Kidney glomerular epithelial cell (primary cell): ENCODE data around the gene TGFBI.

Experiments used
- DNase-seq: peaks from one replicate; lab custom pipeline; 2025; lab: John Stamatoyannopoulos, UW

The TGFBI gene

DNA sequence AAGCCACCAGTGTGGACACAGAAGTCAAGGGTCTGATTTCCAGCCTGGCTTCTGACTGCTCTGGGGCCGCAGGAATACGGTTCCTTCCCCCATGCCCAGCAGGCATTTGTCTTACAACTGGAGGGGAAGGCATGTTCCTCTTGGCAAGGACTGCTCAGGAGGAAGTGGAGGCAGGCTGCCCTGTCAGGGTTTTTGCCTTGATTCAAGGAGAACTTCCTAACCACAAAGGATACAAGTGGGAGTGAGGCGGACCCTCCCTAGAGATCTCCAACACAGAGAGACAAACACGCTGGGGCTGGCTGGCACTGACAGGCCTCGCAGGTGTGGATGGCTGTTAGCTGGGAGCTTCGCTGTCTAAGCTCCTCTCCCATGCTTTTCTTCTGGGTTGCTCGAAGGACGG, 19.1 kb downstream of the TGFBI start:
- no peak for DNase-seq

DNA sequence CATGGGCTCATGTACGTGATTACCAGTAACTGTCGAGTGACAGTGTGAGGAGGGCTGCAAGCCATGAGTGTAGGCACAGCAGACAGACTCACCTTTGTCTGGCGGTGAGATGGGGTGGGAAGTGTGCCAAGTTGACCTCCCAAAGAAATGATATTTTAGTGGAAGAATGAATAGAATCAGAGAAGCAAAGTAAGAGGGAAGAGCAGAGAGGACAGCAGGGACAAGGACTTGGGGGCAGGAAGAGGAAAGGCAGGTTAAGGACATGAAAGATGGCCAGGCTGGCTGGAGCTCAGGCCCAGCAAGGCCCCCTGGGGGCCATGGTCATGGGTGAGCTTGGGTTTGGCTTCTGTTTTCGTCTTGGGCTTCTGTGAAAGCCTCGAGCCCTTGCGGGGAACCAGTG, 20.2 kb downstream of the TGFBI start:
- no peak for DNase-seq

DNA sequence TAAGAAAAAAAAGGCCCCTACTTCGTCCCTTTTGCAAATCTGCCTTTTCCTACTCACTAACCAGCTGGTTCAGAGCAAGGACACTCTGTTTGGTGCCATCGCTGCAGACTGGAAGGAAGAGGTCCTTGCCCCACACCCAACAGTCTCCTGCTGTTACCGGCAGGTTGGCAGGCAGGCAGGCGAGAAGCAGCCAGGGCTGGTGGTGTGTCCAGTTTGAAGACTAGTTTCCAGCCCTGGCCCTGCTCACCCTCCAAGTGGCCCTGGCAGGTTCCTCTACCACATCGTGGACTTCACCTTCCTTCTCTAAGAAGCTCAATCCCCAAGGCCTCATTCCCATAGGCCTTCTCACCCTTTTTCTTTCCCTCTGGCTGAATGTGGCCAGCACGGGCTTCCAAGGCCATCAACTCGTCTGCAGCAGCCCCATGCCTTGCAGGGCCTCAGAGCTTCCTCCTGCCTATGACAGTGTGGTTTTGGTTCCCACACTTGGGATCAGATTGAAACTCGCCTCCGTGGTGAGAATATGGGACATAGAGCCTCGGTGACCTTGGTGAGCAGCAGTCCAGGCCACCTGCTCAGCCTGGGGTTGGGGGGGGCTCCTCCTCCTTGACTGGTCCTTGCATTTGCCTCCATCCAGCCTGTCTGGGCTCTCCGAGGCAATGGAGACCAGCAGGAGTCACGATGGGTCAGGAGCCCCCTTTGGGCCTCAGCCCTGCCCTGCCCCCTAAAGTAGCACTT, 22.9 kb downstream of the TGFBI start:
- DNase-seq = no peak

DNA sequence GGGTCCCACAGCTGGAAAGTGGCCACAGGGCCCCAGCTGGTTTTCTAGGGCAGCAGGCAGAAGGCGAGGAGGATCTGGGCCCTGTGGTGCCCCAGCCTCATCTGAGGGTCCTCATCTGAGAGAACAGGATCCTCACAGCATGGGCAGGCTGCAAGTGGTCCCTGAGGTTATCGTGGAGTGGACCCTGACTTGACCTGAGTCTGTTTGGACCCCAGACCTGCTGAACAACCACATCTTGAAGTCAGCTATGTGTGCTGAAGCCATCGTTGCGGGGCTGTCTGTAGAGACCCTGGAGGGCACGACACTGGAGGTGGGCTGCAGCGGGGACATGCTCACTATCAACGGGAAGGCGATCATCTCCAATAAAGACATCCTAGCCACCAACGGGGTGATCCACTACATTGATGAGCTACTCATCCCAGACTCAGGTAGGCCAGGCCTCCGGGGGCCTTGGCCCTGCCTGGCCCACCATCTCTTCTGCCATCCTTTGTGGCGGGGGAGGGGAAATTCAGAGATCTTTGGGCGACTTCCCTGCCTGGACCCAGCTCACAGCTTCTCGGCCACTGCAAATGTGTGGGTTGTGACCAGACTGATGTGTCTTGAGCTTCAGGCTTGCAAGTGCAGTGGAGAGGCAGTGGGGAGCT, 24.0 kb downstream of the TGFBI start:
- DNase-seq = no peak

DNA sequence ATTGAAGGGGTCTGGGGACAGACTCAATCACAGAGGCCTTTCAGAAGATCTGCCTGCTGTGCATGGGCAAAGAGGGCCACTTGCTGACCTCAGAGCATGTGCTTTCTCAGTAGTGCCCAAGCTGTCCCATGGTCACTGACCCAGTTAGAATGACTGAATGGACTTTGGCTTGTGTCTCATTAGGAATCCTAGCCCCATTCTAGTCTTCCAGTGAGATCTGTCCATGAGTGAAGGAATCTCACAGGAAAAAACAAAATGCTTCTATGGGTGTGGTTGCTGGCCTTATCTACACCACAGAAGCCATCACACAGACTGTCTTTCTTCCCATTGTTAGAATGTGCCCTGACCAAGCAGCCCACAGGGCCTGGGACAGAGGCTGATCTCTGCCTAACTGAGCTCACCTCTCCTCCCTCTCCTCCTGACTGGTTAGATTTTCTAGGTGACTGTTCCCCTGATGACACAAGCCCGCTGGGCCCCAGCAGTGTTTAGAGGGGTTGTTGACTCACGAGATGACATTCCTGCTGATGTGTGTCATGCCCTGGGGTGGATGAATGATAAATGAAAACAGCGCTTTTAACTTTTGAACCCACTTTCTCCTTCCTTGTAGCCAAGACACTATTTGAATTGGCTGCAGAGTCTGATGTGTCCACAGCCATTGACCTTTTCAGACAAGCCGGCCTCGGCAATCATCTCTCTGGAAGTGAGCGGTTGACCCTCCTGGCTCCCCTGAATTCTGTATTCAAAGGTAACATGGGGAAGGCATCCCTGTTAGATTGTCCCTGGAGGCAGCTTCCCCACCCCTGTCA, 24.8 kb downstream of the TGFBI start:
- peak; percentile 96 for DNase-seq

DNA sequence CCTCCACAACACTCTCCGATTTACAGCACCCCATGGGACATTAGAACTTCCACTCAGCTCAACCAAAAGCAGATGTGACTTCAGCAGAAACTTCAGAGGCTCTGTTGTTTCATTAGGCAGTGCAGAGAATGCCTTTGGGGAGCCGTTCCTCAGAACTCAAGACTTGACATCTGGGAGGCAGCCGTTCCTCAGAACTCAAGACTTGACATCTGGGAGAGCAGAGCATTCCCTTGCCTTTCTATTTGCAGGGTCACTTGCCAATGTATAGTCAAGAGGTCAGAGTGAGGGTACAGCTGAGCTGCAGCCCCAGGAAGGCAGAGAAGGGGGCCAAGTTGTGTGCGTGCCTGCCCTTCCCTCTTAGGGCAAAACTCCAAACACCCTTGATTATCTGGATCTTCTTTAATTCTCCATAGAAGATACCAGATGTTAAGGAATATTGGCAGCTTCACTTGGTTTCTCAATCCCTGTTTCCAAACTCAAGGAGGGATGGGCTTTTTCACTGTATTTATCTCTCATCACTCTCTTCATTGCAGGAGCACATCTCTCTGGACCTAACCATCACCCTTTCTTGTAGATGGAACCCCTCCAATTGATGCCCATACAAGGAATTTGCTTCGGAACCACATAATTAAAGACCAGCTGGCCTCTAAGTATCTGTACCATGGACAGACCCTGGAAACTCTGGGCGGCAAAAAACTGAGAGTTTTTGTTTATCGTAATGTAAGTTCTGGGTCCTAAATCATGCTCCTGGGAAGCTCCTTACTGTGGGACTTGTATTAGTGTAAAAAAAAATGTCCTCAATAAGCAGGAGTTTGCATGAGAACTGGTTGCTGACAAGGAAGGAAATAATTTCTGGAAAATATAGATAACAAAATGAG, 25.6 kb downstream of the TGFBI start:
- DNase-seq = no peak

DNA sequence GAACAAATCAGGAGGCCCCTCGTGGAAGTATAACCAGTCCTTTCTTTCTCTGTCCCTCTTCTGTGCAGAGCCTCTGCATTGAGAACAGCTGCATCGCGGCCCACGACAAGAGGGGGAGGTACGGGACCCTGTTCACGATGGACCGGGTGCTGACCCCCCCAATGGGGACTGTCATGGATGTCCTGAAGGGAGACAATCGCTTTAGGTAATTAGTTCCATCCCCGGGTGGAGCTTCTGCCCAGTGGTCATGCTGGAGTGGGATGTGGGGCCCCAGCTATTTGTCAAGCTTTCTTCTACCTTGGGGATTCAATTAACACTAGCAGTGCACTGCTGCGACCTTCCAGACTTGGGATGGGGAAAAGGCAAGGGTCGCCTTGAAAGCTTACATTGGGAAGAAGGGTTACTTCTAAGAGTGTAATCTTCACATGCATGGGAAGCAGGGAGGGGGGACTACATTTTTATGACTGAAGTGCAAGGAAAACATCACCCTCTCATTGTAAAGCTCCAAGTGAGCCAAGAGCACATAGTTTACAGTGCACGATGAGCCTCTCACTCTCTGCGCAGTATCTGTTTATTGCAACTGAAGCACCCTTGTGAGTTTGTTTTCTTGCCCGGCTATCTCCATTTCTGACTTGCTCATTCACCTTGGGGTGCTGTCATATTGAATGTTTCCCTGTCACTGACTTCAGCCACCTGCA, 27.0 kb downstream of the TGFBI start:
- no peak for DNase-seq

DNA sequence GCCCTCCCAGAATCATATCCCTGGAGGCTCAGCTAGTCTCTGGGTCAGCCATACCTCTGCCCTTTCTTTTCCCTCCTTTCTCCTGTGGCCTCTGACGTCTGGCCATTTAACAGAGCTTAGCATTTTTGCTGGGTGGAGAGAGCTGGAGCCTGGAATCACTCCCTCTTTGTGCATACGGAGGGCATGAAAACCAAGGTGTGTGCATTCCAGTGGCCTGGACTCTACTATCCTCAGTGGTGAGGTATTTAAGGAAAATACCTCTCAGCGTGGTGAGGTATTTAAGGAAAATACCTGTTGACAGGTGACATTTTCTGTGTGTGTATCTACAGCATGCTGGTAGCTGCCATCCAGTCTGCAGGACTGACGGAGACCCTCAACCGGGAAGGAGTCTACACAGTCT, 27.5 kb downstream of the TGFBI start:
- no peak for DNase-seq

DNA sequence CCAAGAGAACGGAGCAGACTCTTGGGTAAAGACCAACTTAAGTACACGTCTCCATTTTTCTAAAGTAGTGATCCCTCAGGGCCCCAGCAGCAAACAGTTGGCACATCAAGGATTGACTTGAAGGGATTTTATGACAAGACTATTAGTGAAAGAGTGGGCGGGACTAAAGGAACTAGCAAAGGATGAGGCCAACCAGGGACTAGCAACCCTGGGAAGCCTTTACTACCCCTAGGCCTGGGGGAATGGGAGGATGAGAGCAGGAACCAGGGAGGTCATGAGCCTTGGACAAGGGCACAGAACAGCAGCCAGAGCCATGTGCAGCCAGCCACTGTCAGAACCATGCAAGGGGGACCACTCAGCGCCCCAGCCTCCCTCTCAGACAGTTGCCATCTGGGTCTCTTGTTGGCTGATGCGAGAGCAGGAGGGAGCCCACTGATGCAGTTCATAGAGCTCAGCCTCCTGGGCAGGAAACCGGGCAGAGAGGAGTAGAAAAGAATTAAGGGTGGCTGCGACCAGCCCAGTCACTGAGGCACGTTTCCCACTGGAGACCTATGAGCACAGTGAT, 28.1 kb downstream of the TGFBI start:
- no peak for DNase-seq

DNA sequence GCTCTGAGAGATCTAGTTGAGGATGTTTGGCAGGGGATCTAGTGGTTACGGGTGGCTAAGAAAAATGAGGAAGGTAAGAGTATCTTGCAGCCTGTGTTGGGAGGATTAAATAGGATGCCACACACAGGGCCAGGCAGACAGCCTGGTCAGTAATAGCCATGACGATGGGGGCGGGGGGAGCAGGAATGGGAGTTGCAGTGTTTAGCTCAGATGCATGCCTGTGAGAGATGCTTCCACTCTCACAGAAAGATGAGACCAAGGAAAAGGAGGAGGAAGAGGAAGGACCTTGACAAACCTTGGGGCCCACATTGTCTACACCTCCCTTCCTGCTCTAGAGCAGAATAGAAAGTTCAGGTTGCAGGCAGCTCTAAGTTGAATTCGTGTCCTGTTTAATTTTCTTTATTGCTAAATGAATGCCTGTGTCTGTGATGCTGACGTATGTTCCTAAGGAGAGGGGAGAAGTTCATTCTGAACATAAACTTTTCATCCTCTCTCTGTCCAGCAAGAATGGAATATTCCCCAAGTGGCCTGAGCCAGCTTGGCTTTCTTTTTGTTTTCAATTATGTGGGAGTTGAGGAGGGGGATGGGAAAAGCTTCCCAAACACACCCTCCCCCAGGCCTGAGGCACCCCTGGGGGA, 28.7 kb downstream of the TGFBI start:
- DNase-seq = no peak

DNA sequence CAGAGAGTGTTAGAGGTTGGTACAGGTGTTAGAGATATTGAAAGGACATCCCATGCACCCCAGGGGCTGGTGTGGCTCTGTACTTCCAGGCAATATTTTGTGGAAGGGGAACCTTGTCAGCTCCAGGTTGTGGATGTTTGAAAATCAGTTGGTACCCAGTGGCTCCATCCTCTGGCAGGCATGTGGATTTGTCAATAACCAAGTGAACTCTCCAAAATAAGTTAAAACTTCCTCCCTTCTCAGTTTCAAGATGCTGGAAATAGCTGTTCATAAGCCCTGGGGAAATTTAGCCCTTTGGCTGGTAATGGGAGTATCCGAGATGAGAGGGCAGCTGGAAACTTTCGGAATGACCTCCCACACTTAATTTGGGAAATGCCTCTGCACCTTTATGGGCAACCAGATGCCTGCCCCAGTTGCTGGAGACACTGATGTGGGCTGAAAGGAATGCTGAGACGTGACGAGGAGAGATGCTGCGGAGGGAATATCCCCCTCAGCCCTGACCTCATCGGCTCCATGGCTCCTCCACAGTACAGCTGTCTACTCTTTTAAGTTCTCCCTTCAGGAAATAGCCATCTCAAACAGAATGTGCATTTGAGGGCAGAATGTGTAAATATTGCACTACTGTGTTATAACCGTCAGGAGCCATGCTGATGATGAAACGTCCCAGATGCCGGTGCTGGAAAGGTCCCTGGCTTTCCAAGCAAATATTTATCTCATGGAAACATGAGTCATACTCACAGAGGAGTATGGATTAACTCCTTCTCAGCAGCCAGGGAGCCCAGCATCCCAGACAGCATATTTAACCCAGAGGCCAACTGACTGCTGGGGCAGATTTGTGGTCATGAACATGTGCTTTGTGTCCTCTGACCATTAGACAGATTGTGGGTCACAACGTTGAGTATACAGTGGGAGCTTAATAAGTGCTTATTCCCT, 29.5 kb downstream of the TGFBI start:
- DNase-seq = peak; percentile 94

DNA sequence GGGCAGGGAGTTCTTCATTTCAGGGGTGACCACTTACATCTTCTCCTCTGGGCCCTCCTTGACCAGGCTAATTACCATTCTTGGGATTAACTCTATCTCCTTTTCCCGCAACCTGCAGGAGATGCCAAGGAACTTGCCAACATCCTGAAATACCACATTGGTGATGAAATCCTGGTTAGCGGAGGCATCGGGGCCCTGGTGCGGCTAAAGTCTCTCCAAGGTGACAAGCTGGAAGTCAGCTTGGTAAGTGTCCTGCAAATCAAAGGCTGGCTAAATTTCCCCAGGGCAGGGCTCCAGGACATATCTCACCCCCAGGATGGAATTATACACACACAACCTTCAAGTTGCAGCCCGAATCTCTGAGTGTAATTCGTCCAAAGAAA, 30.2 kb downstream of the TGFBI start:
- no peak for DNase-seq

DNA sequence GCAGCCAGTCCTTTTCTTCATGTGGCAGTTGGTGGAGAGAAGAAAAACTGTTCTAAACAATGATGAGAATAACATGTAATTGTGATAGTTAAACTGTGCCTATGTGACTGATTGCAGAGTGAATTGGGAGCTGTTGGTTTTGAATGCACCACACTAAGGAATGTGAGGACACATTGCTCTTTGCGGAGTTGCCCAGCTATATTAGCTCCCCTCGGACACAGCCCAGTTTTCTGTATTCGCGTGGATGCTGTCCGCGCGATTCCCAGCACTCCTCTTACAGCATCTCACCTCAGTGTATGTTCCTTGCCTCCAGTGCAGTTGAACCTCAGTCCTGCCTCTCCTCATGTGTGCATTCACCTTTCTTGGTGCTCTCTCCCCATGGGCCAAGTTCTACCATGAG, 32.2 kb downstream of the TGFBI start:
- DNase-seq = no peak

DNA sequence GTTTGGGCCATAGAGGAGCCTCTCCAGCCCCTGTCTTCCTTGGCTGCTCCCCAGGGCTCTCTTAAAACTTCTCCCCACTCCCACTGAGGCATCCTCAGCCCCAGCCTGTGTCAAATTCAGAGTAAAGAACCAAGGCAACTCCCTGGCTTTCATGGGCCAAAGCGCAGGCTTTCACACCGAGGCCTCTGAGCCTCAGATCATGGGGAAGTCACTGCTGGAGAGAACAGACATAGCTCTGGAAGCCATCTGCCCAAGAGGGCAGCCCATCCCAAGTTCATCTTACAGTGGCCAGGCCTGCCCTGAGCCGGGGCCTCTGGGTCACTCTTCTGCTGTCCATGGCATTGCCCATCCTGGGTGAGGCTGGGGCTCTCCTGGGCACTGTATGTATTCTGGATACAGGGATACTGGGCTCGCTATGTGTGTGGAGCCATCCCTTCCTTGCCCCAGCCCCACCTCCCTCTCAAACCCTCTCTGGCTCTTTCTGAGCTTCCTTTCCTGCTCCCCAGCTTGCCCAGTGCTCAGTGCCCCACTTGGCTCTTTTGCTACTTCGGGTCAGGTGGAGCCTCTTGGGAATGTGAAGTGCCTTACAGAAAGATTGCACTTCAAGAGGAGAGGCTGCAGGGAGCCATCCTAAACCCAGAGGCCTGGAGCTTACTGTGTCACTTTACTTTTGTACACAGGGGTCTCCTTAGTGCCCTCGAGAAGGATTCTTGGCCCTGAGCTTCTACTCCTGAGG, 33.0 kb downstream of the TGFBI start:
- no peak for DNase-seq

DNA sequence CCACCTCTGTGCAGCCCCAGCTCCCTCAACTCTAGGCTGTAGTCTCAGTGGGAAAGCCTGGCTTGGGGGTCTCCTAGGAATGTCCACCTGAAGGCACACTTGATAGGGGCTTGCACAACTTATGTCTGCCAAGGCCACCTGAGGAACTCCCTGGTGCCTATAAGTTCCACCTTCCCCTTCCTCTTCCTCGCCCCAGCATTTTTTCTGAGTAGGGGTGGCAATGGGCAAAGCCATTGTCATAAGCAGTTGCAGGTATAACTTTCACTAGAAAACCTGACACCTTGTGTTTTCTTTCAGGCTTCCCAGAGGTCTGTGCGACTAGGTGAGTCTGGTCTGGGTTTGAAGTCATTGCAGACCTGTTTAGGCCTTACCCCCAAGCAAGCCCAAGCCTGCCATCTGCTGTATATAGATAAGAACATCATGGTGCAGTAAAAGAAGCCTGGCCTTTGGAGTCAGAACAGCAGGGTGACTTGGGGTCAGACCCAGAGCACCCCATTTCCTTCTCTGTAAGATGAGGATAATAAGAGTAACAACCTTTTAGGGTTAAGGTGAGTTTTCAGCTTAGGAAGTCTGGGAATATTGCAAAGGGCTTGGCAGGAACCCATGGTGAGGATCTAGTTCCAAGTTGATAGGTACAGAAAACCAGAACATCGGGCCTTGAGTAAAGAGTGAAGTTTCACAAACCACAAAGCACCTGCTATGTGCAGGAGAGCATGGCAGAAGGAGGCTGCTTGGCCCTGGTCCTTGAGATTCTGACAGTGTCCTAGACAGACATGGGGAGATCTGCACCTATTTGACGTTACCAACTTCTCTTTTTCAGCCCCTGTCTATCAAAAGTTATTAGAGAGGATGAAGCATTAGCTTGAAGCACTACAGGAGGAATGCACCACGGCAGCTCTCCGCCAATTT, 33.8 kb downstream of the TGFBI start:
- no peak for DNase-seq

DNA sequence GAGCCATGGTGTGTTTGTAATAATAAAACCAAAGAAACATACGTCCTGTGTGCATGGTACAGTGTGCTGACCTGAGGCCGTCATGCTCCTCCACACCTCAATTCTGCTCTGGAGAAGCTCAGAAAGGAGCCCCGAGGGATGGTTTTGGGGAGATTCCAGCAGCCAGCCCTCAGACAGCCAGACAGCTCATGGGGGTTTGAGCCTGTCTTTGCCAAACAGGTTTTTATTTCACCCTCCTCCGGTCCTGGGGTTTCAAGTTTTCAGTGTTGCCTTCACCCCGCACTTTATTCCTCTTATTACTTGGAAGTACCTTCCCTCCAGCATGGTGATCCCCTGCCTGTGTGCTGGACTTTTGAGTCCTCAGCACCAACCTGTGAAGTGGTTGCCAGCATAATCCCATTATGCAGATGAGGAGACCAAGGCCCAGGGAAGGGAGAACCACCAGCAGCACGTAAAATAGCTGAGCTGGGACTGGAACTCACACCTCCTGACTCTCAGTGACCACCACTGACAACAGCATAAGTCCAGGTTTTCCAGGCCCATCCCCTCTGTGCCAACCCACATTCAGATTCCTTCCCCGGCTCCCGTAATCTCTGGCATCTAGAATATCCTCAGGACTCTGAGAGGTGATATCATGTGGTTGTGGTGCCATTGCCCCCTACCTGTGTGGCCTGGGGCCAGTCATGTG, 35.1 kb downstream of the TGFBI start:
- no peak for DNase-seq

DNA sequence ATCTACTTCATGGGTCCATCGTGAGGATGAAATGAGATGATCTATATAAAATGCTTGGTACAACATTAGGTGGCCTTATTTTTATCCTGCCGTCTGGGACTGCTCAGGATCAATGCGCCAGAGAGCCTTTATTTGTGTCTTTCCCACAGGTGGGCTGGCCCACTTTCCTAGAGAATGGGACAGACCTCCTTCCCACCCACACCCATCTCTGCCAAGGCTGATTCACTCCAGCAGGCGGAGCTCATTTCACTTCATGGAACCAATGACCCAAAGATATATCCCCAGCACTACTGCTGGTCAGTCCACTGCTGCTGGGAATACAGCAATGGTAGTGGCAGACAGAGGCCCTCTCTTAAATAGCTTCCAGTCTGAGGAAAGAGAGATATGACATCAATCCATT, 35.7 kb downstream of the TGFBI start:
- DNase-seq = no peak
